MM.1S (cell line): ENCODE results near the gene AGPAT2.

Experiments
- CTCF ChIP-seq: fragments of 300-600 bp; sonication (generic); IDR thresholded peaks from 2 replicates; pipeline ENCODE4 v1.5.1; 2016; ENCODE audit warnings: antibody characterized with exemption, low read length, mixed read lengths
- EZH2 ChIP-seq: fragments of 300-600 bp; sonication (generic); optimal IDR thresholded peaks from 2 replicates; pipeline ENCODE3; 2017; ENCODE audit warnings: low read depth, mild to moderate bottlenecking, antibody characterized with exemption, low read length, mixed read lengths
- EZH2phosphoT487 ChIP-seq: fragments of 300-600 bp; sonication (generic); IDR thresholded peaks from 2 replicates; pipeline ENCODE4 v1.6.1; 2018; ENCODE audit warnings: antibody characterized with exemption, low read length

- TF ChIP-seq EZH2 = no peak
- TF ChIP-seq CTCF = no peak
- TF ChIP-seq EZH2phosphoT487 = no peak
Observed at GRCh38 chr9:136713550-136713949, 26.3 kb upstream of the AGPAT2 start.
